A549 (cell line): ENCODE measurements around the gene DUSP9.

Experiments used
- CTCF ChIP-seq: fragments of >200 bp; sonication (Bioruptor Twin); formaldehyde crosslinking; IDR thresholded peaks from 3 replicates; pipeline ENCODE4 v1.5.1; 2016
- EHMT2 ChIP-seq: fragments of 200-600 bp; sonication (generic); IDR thresholded peaks from 2 replicates; pipeline ENCODE4 v1.6.1; 2016; ENCODE audit warnings: antibody characterized with exemption, low read depth, mild to moderate bottlenecking, moderate library complexity
- ZC3H11A ChIP-seq: fragments of 450-650 bp; IDR thresholded peaks from 2 replicates; pipeline ENCODE4 v1.6.1; 2014; ENCODE audit warnings: antibody characterized with exemption, mild to moderate bottlenecking

GRCh38 chrX:153649915-153650782 is 3.1 kb downstream of the DUSP9 start:
- TF ChIP-seq CTCF (no peak), EHMT2 (no peak), ZC3H11A (no peak)
